Astrocyte (in vitro differentiated cells and primary cell): Measurements from ENCODE around the gene TRAFD1. TPM values are rescaled to one million over a fixed set of nuclear protein-coding genes. Genes with fewer than 3 reads are reported as not detected.

Experiments used
- DNase-seq: peaks from one replicate; pipeline ENCODE4 v3.0.0-alpha.2; 2010; ENCODE audit warnings: low read depth
- FAIRE-seq: peaks from 2 replicates; lab custom pipeline; 2011; peaks lifted over from hg19 to GRCh38; lab: Jason Lieb, UNC
- H2AFZ ChIP-seq: 2 replicates; pipeline ENCODE4 v1.6.0; 2012; ENCODE audit warnings: low read depth, low read length, inconsistent platforms
- H3K27ac ChIP-seq: 2 replicates; pipeline ENCODE4 v1.5.1; 2011; ENCODE audit warnings: low read depth, low read length, inconsistent platforms
- H3K27me3 ChIP-seq: 2 replicates; pipeline ENCODE4 v1.6.0; 2011; ENCODE audit warnings: low read length, inconsistent platforms; ENCODE audit not compliant: insufficient read depth
- H3K36me3 ChIP-seq: 2 replicates; pipeline ENCODE4 v1.5.1; 2011; ENCODE audit warnings: low read length, inconsistent platforms; ENCODE audit not compliant: insufficient read depth
- H3K4me1 ChIP-seq: 2 replicates; pipeline ENCODE4 v1.5.1; 2011; ENCODE audit warnings: low read length, inconsistent platforms; ENCODE audit not compliant: insufficient read depth
- H3K4me2 ChIP-seq: 2 replicates; pipeline ENCODE4 v1.6.0; 2012; ENCODE audit warnings: low read length, inconsistent platforms
- H3K4me3 ChIP-seq: 2 replicates; pipeline ENCODE4 v1.5.1; 2011; ENCODE audit warnings: low read depth, mild to moderate bottlenecking, low read length, inconsistent platforms; ENCODE audit not compliant: insufficient read depth
- H3K79me2 ChIP-seq: 2 replicates; pipeline ENCODE4 v1.6.0; 2012; ENCODE audit warnings: mild to moderate bottlenecking, low read length, inconsistent platforms; ENCODE audit not compliant: insufficient read depth
- H3K9ac ChIP-seq: 2 replicates; pipeline ENCODE4 v1.6.0; 2012; ENCODE audit warnings: mild to moderate bottlenecking, low read length, inconsistent platforms
- H3K9me3 ChIP-seq: 2 replicates; pipeline ENCODE4 v1.5.1; 2012; ENCODE audit warnings: low read depth, mild to moderate bottlenecking, low read length, inconsistent platforms; ENCODE audit not compliant: insufficient read depth
- H4K20me1 ChIP-seq: 2 replicates; pipeline ENCODE4 v1.6.0; 2012; ENCODE audit warnings: low read length, inconsistent platforms; ENCODE audit not compliant: insufficient read depth
- H3K27ac Mint-ChIP-seq: one replicate; pipeline ENCODE4 v1.8.0; 2021; ENCODE audit warnings: mild to moderate bottlenecking, mixed read lengths; ENCODE audit not compliant: unreplicated experiment
- H3K27me3 Mint-ChIP-seq: one replicate; pipeline ENCODE4 v1.8.0; 2021; ENCODE audit warnings: low read depth, mixed read lengths; ENCODE audit not compliant: unreplicated experiment
- H3K36me3 Mint-ChIP-seq: one replicate; pipeline ENCODE4 v1.8.0; 2021; ENCODE audit warnings: low read depth, mixed read lengths; ENCODE audit not compliant: unreplicated experiment
- H3K4me1 Mint-ChIP-seq: one replicate; pipeline ENCODE4 v1.8.0; 2021; ENCODE audit warnings: low read depth, mixed read lengths; ENCODE audit not compliant: unreplicated experiment
- H3K4me3 Mint-ChIP-seq: one replicate; pipeline ENCODE4 v1.8.0; 2021; ENCODE audit warnings: mild to moderate bottlenecking, moderate library complexity, mixed read lengths; ENCODE audit not compliant: unreplicated experiment
- H3K9me3 Mint-ChIP-seq: one replicate; pipeline ENCODE4 v1.8.0; 2021; ENCODE audit warnings: mild to moderate bottlenecking, mixed read lengths; ENCODE audit not compliant: unreplicated experiment
- CTCF ChIP-seq: IDR thresholded peaks from 2 replicates; pipeline ENCODE4 v1.5.1; 2011; ENCODE audit warnings: low read depth, mild to moderate bottlenecking, inconsistent platforms, low read length, moderate library complexity; ENCODE audit not compliant: insufficient read depth
- EZH2 ChIP-seq: IDR thresholded peaks from 2 replicates; pipeline ENCODE4 v1.6.1; 2012; ENCODE audit warnings: mild to moderate bottlenecking, low read length, inconsistent platforms; ENCODE audit not compliant: insufficient read depth
- total RNA-seq: library from RNA; stranded (reverse); gene quantifications from 2 replicates; pipeline ENCODE4 v1.2.1, GENCODE V29; 2021

The TRAFD1 gene
- total RNA-seq, 1 donor from 2014 or later: 35.6 TPM

- Histone ChIP-seq H3K4me2 (peak overlapping the region; percentile 9), H4K20me1 (peaks cover 15% of the 10 kb centered on the region), H3K4me1 (peaks cover 16% of the 10 kb centered on the region), H3K9ac (peak overlapping the region; percentile 17), H3K36me3 (no peaks in the 10 kb centered on the region), H3K27ac (peak overlapping the region; percentile 42), H3K79me2 (no peaks in the 10 kb centered on the region), H2AFZ (no peak overlapping the region), H3K4me3 (no peak overlapping the region), H3K27me3 (no peaks in the 10 kb centered on the region), H3K9me3 (no peaks in the 10 kb centered on the region)
- H3K27ac Mint-ChIP-seq: peak overlapping the region; percentile 6
- no peak for FAIRE-seq
- H3K27me3 Mint-ChIP-seq: no peaks in the 10 kb centered on the region
- no peaks in the 10 kb centered on the region for H3K9me3 Mint-ChIP-seq
- peaks cover 17% of the 10 kb centered on the region for H3K36me3 Mint-ChIP-seq
- peaks cover 16% of the 10 kb centered on the region for H3K4me1 Mint-ChIP-seq
- H3K4me3 Mint-ChIP-seq: no peak overlapping the region
- TF ChIP-seq EZH2: no peak
- TF ChIP-seq CTCF: no peak
- peak; percentile 70 for DNase-seq
Observed at GRCh38 chr12:112183141-112184021, 58.0 kb downstream of the TRAFD1 start.

GRCh38 chr12:112184056-112184887 is 58.9 kb downstream of the TRAFD1 start:
- H3K4me3 ChIP-seq: no peak overlapping the region
- Mint-ChIP-seq H3K27me3 (no peaks in the 10 kb centered on the region), H3K4me1 (peaks cover 16% of the 10 kb centered on the region), H3K27ac (no peak overlapping the region), H3K9me3 (no peaks in the 10 kb centered on the region), H3K4me3 (no peak overlapping the region), H3K36me3 (peaks cover 11% of the 10 kb centered on the region)
- no peaks in the 10 kb centered on the region for H3K27me3 ChIP-seq
- no peak overlapping the region for H3K27ac ChIP-seq
- no peak overlapping the region for H3K9ac ChIP-seq
- peaks cover 15% of the 10 kb centered on the region for H4K20me1 ChIP-seq
- H2AFZ ChIP-seq: no peak overlapping the region
- no peaks in the 10 kb centered on the region for H3K79me2 ChIP-seq
- peaks cover 16% of the 10 kb centered on the region for H3K4me1 ChIP-seq
- FAIRE-seq: no peak
- no peak for DNase-seq
- no peaks in the 10 kb centered on the region for H3K9me3 ChIP-seq
- H3K36me3 ChIP-seq: no peaks in the 10 kb centered on the region
- H3K4me2 ChIP-seq: no peak overlapping the region
- TF ChIP-seq EZH2: no peak
- no peak for TF ChIP-seq CTCF
